Tibial nerve (tissue), 4 donors: ENCODE data around the gene LHX2.

Source experiments
- EP300 ChIP-seq, 2 donors: sonication (generic); formaldehyde crosslinking; IDR thresholded peaks; one replicate each; pipeline ENCODE4 v1.6.1; 2017; ENCODE audit warnings: antibody characterized with exemption in 2 of 2, mild to moderate bottlenecking in 1 of 2
- TF ChIP-seq, protein P1 (sequence below), 5 experiments: fragments of 200-600 bp in 3 of 5; fragments of 450-650 bp in 2 of 5; sonication (generic) in 3 of 5; IDR thresholded peaks; one replicate each; pipeline ENCODE4 v1.5.1; 2016 to 2019; ENCODE audit warnings: antibody characterized with exemption in 5 of 5, mild to moderate bottlenecking in 3 of 5, moderate library complexity in 2 of 5

DNA sequence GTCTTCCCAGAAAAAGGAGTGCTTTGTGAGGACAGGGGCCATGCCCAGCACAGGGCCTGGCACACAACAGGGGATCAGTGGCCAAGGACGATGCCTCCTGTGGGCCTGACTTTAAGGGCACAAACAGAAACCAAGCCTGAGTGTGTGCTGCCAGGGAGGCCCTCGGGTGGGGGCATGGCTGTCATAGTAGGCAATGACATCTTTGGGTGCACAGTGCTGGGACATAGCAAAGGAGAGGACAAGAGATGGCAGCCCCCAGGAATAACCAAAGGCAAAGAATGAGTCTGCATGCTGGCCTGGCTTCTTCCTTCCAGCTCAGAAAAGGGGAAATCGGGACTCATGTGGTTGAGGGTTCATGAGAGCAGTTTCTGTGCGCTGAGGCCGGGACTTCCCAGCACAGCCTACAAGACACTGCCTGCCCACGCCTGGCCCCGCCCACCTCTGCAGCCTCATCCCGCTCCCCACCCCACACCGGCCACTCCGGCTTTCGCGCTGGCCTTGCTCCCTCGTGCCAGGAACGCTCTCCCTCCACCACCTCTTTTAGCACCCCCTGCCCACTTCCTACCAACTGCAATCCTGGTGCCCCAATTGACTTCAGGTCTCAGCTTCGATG is 13.8 kb upstream of the LHX2 start:
- TF ChIP-seq EP300 (IDR thresholded peaks at IDR 0.05): no peak
- TF ChIP-seq, protein P1, sequence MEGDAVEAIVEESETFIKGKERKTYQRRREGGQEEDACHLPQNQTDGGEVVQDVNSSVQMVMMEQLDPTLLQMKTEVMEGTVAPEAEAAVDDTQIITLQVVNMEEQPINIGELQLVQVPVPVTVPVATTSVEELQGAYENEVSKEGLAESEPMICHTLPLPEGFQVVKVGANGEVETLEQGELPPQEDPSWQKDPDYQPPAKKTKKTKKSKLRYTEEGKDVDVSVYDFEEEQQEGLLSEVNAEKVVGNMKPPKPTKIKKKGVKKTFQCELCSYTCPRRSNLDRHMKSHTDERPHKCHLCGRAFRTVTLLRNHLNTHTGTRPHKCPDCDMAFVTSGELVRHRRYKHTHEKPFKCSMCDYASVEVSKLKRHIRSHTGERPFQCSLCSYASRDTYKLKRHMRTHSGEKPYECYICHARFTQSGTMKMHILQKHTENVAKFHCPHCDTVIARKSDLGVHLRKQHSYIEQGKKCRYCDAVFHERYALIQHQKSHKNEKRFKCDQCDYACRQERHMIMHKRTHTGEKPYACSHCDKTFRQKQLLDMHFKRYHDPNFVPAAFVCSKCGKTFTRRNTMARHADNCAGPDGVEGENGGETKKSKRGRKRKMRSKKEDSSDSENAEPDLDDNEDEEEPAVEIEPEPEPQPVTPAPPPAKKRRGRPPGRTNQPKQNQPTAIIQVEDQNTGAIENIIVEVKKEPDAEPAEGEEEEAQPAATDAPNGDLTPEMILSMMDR (IDR thresholded peaks at IDR 0.05): no peak
